ENCODE data around the gene TNFAIP6. TPM values are rescaled to one million over a fixed set of nuclear protein-coding genes. Genes with fewer than 3 reads are reported as not detected.

The TNFAIP6 gene
- total and polyA plus RNA-seq, 2 of the 8 experiments (the other 6 are each of a cell fraction or from before 2014, with no cell fraction given) = 1.1 to 2.0 TPM

DNA sequence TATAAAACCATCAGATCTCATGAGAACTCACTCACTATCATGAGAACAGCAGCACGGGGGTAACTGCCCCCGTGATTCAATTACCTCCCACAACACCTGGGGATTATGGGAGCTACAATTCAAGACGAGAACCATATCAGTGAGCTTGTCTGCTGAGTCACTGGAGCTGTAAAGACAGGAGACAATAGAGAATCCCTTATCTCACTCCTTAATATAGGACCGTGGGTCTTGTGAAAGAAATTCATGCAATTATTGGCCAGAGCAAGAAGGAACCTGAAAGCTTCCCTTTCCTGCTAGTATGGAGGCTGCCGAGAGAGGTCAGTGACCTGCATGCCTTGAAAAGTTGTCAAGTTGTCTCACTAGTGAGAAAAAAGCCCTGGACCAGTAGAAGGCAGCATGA is 9.5 kb upstream of the TNFAIP6 start (continued):
- TF ChIP-seq CHD7 (IDR thresholded peaks at IDR 0.05; ENCODE audit: insufficient replicate concordance, low read length) (no peak), CREB1 (IDR thresholded peaks at IDR 0.05) (no peak), E2F6 (IDR thresholded peaks at IDR 0.05) (no peak), TCF12 (IDR thresholded peaks at IDR 0.05; ENCODE audit: low read depth, low read length) (no peak)

Data from H1 (cell line).